ENCODE measurements around the gene RBM20.

The RBM20 gene

DNA sequence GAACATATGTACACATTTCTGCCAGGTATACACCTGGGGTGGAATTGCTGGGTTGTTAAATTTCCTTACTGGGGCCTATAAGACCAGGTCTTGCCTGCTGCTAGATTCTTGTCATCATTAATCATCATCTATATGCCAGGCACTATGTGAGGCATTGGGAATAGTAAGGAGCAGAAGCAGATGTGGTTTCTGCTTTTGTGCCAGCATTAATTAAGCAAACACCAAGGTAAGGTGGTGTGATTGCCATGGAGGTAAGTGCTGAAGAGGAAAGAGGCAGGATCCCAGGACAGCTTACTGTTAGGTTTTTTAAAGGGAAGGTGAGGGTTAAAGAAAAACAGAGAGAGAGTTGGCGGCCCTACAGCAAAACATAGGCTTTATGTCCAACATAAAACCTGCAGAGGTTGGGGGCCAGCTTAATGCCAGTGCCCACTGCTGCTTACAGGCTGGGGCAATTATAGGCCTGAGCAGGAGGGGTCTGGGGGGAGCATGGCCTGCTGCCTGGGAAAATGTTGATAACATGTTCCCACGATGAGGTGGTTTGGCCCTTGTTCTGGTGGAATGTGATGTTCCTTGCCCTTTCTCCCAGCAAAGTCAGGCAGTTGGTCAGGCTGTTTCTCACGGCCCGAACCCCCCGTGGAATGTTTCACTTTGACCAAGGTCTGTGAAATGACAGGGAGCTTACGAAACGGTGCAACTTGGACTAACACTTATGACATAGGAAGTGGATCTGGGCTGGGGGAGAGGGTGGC, 93.9 kb downstream of the RBM20 start:
- DNase-seq (ENCODE audit: low read depth in 2 of 2), result no peak

DNA sequence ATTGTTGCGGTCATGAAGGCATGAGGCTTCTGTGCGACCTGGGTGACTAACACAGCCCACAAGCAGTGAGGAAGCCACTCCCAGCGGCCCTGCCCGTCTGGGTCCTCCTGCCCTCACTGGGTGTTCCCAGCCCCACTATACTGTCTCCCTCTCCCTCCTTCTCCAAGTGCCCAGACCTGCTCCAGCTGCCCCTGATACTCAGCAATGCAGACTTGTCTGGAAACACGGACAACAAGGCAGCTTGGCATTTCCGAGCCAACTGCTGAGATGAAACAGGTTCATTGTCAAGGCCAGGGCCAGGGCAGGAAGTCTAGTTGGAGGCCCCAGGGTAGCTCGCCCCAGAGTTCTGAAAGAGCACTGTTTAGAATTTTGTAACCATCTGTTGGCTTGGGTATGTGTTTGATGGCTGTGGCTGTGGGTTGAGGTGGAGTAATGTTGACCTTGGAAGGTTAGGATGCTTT, 95.7 kb downstream of the RBM20 start:
- DNase-seq (ENCODE audit: low read depth in 2 of 2), result no peak

- DNase-seq (ENCODE audit: low read depth in 2 of 2), result no peak
These were observed 98.7 kb downstream of the RBM20 start for GRCh38 chr10:110742801-110743200.

DNA sequence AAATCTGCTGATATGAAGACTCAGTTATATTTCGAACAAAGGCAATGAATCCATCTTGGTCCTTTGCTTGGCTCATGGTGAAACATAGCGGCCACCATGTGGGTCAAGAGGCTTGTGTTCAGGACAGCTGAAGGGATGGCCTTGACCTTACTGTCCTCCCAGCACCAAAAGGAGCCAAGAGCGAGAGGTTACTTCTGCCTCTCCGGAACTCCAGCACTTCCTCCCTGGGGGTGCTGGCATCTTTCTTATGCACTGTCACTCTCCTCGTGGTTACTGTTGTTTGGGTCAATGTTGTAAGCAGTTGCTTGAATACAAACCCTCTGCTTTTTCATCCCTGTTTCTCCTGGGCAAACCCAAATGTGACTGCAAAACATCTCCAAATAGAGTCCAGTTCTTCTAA, 100.6 kb downstream of the RBM20 start:
- DNase-seq (ENCODE audit: low read depth in 2 of 2), result no peak

GRCh38 chr10:110746254-110746826, 102.2 kb downstream of the RBM20 start:
- DNase-seq (ENCODE audit: low read depth in 2 of 2), result peak; percentile 51 to 54

DNA sequence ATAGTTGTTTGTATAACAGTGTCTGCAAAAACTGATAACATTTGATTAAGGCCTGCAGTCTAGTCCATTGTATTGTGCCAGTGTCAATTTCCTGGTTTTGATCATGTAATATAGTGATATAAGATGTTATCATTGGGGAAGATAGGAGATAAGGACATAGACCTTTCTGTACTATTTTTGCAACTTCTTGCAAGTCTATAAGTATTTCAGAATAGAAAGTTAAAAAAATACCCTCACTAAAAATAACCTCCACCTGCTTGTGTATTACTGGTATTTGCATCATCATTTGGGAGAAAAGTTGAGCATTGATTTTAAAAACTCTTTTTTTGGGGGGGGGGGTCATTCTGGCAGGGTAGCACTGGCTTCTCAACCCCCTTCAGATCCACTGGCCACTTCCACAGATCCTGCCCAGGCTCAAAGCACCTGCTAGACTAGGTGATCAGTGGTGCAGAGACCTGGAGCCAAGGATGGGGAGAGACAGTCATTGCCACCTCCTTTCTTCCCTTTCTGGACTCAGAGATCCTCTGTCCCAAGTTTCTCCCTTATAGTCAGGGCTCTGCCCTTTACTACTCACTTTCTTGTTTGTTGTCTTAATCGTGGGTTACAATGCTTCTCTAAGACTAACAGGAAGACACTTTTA, 103.0 kb downstream of the RBM20 start:
- DNase-seq (ENCODE audit: low read depth in 2 of 2), result no peak

DNA sequence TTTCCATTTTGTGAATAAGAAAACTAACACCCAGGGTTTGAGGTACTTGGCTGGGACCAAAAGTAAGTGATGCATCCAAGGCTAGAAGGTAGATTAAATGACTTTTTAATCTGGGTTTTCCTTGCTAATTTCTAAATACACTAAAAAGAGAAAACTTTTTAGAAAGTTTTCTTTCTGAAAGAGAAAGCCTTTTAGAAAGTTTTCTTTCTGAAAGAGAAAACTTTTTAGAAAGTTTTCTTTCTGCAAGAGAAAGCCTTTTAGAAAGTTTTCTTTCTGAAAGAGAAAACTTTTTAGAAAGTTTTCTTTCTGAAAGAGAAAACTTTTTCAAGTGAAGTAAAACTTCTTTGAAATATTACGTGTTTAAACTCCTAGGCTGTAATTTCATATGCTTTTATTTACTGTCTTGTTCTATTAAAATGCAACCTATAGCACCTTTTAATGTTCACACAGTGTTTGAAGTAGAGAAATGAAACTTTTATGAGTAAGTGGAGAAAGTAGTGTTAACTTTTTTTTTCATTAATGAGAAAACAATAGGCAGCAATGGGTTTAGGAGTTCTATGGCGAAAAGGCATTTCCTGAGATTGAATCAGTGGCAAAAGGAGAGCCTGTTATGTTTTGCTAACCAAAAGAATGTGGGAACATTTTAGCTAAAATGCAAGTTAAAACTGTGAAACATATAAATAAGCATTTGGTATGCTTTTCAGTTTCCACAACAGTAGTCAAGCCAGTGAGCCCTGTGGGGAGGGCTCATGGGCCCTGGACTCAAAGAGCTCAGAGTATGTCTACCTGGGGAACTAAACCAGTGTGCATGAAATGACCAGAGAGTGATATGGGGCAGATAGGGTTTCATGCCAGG, 103.7 kb downstream of the RBM20 start:
- DNase-seq (ENCODE audit: low read depth in 2 of 2), result peak; percentile 5 to 7

- no peak for DNase-seq (ENCODE audit: low read depth in 2 of 2)
These were observed 104.8 kb downstream of the RBM20 start for GRCh38 chr10:110748970-110749369.

DNA sequence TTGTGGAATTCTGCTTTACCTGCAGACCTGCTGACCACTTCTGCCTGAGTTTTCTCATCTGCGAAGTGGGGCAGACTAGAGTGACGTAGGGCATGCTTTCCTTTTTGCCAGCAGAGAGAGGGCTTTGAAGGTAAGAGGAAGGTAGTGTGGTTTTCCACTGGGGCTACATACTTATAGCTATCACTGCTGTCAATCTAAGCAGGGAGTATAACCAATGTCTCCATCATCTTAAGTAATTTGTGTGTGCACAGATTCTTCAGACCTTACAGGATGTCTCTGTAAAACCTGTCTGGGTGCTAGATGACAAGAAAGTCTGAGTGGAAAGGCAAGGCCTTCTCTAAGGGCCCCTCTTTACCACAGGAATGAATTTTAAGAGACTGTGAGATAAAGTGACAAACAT, 106.8 kb downstream of the RBM20 start:
- no peak for DNase-seq (ENCODE audit: low read depth in 2 of 2)

DNA sequence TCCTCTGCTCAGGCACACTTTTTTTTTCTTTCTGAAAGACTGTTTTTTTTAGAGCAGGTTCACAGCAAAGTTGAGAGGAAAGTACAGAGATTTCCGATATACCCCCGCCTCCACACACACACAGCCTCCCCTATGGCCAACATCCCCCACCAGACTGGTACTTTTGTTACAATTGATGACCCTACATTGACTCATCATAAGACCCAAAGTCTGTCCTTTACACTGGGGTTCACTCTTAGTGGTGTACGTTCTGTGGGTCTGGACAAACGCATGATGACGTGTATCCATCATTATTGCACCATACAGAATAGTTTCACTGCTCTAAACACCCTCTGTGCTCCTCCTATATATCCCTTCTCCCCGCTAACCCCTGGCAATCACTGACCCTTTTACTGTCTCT, 107.7 kb downstream of the RBM20 start:
- DNase-seq (ENCODE audit: low read depth in 2 of 2), result no peak

- no peak for DNase-seq (ENCODE audit: low read depth in 2 of 2)
These were observed 109.3 kb downstream of the RBM20 start for GRCh38 chr10:110753462-110753861.

- no peak for DNase-seq (ENCODE audit: low read depth in 2 of 2)
These were observed 110.4 kb downstream of the RBM20 start for GRCh38 chr10:110754375-110755105.

DNA sequence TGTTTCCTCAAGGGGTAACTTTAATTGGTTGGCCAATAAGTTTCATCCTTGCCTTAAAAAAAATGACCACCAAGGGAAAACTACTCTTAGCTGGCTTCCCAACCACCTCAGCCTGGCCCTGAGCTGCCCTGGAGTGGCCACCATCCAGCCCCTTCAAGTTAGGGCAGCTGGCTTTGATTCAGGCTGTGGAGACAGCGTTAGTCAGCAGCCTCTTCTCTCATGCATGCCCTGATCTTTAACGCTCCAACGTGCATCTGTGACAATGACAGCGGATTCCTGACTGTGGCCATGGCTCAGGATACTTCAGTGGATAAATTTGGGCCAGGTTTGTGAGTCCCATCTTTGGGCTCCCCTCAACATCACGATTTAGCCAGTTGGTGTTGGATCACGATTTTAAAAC, 111.6 kb downstream of the RBM20 start:
- DNase-seq (ENCODE audit: low read depth in 2 of 2), result no peak

- DNase-seq (ENCODE audit: low read depth in 2 of 2), result no peak
These were observed 112.7 kb downstream of the RBM20 start for GRCh38 chr10:110756876-110757275.

- no peak for DNase-seq (ENCODE audit: low read depth in 2 of 2)
These were observed 113.5 kb downstream of the RBM20 start for GRCh38 chr10:110757586-110757985.

GRCh38 chr10:110758128-110758765, 114.1 kb downstream of the RBM20 start:
- DNase-seq (ENCODE audit: low read depth in 2 of 2), result no peak

GRCh38 chr10:110758898-110759297, 114.8 kb downstream of the RBM20 start:
- DNase-seq (ENCODE audit: low read depth in 2 of 2), result peak; percentile 15 to 22

GRCh38 chr10:110759523-110759922, 115.4 kb downstream of the RBM20 start:
- no peak for DNase-seq (ENCODE audit: low read depth in 2 of 2)

DNA sequence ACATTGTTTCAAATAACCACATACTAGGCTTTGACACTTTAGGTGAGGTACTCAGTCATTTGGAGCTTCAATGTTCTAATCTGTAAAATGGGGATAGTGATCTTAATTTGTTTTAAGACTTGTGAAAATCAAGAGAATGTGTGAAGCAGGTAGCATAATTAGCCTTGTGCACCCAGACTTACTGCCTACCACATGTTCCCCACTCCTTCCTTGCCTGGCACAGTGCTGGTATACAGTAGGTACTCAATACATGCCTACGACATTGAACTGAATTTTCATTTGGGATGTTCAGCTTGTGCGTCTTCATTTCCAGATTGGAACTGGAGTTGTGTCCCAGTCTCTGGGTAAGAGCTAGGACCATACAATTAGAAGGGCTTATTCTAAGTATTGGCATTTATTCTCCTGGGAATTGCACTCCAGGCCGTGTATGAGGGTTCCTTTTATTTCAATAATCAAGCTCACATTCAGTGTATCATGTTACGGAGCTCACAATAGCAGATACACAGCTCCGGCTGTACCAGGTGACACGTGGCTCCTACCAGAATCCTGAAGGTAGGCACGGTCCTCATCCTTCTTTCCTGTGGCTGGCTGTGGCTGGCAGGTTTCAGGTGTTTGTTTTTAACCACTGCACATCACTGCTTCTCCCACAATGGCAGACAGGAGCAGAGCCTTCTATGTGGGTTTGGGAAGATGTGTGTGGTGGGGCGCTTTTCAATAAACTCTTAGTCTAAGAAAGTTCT, 118.1 kb downstream of the RBM20 start:
- DNase-seq (ENCODE audit: low read depth in 2 of 2), result no peak

GRCh38 chr10:110762849-110763211, 118.7 kb downstream of the RBM20 start:
- DNase-seq (ENCODE audit: low read depth in 2 of 2), result no peak
